ENCODE data around the gene RNF25. TPM values are rescaled to one million over a fixed set of nuclear protein-coding genes. Genes with fewer than 3 reads are reported as not detected.

Gene RNF25
- total RNA-seq, 1 experiment from 2014 or later, result 40.7 TPM

- H3K4me1 Mint-ChIP-seq, result peaks cover 11 to 12% of the 10 kb centered on the region in 2 experiments
- Histone ChIP-seq H3K14ac (ENCODE audit: insufficient read depth, low read length) (no peak overlapping the region), H2BK120ac (ENCODE audit: low read depth, low read length, poor library complexity, severe bottlenecking) (no peak overlapping the region), H3K27ac (ENCODE audit: insufficient read length, low read depth, low read length) (no peak overlapping the region), H3K79me2 (ENCODE audit: insufficient read depth, low read length) (no peaks in the 10 kb centered on the region), H2AFZ (ENCODE audit: low read length) (no peak overlapping the region), H2BK12ac (ENCODE audit: insufficient read length, low read depth, low read length) (no peak overlapping the region), H3K18ac (ENCODE audit: insufficient read length, low read depth, low read length) (no peak overlapping the region), H3K9ac (ENCODE audit: extremely low read depth, insufficient read length, low read length) (peak overlapping the region; percentile 61), H3K9me3 (ENCODE audit: control insufficient read depth, low read depth, low read length) (no peaks in the 10 kb centered on the region), H4K20me1 (ENCODE audit: control insufficient read depth, insufficient read depth, insufficient read length) (no peaks in the 10 kb centered on the region), H4K8ac (replicated peaks; ENCODE audit: insufficient read length, low read depth, low read length) (no peak overlapping the region), H4K5ac (ENCODE audit: insufficient read length, low read depth, low read length) (no peak overlapping the region), H2BK5ac (ENCODE audit: insufficient read length, low read length) (no peak overlapping the region), H3K56ac (ENCODE audit: insufficient read length, low read depth, low read length) (no peak overlapping the region), H3K4me1 (ENCODE audit: insufficient read depth, low read length) (peaks cover 2% of the 10 kb centered on the region; the same call in 1 of the 2 replicates), H3K4ac (ENCODE audit: low read depth, low read length) (no peak overlapping the region), H3K4me2 (ENCODE audit: insufficient read depth, insufficient read length, low read length) (peak overlapping the region; percentile 99), H3K27me3 (ENCODE audit: insufficient read depth, low read length) (no peaks in the 10 kb centered on the region), H2AK5ac (ENCODE audit: insufficient read length, low read length) (no peak overlapping the region), H2BK15ac (ENCODE audit: low read depth, low read length) (no peak overlapping the region), H3K79me1 (ENCODE audit: insufficient read depth, low read depth, low read length, poor library complexity, severe bottlenecking) (no peaks in the 10 kb centered on the region), H3K23me2 (ENCODE audit: insufficient read length, low read depth, low read length, poor library complexity, severe bottlenecking) (peaks cover 11% of the 10 kb centered on the region), H3K23ac (ENCODE audit: insufficient read length, low read depth, low read length) (no peak overlapping the region), H2BK20ac (ENCODE audit: low read depth, low read length, poor library complexity, severe bottlenecking) (no peak overlapping the region), H3T11ph (ENCODE audit: low read length) (no peak overlapping the region), H4K91ac (ENCODE audit: insufficient read length, low read depth, low read length) (no peak overlapping the region)
- H3K27me3 Mint-ChIP-seq (ENCODE audit: low read depth), result no peaks in the 10 kb centered on the region
- peak overlapping the region; percentile 91 to 97 for H3K4me3 Mint-ChIP-seq
- peaks cover 29 to 59% (median 55%) of the 10 kb centered on the region in 3 experiments for H3K36me3 Mint-ChIP-seq (ENCODE audit: insufficient read depth in 1 of 3, low read depth in 3 of 3)
- no peak for TF ChIP-seq CTCF (conservative IDR thresholded peaks at IDR 0.05)
- no peaks in the 10 kb centered on the region for H3K9me3 Mint-ChIP-seq
- peak overlapping the region in 2 of 3 experiments; percentile 91 to 96; a peak in 2 of 7 replicates for H3K27ac Mint-ChIP-seq
- DNase-seq, result no peak
- no CpG with 5 or more reads among the region's 8 CpGs for WGBS (ENCODE audit: extremely low coverage, insufficient read length, low lambda C conversion rate)
Observed at GRCh38 chr2:218659988-218660358, 11.8 kb downstream of the RNF25 start.

Measured in H9 (cell line).